T-helper 2 cell treated with Interferon-gamma antibody and Interleukin-4, amounts not matched to agents 100 ng/mL and 5 ng/mL, for 36 hours (primary cell): ENCODE results near the gene KLB. TPM values are rescaled to one million over a fixed set of nuclear protein-coding genes. Genes with fewer than 3 reads are reported as not detected.
"Not testable (repeated sequence)": the region's sequence is repeated elsewhere in the genome, so short reads cannot be mapped to it uniquely, and the experiment has no call there.

Experiments
- intact Hi-C: fragments of 100-400 bp; cut with micrococcal nuclease; formaldehyde crosslinking; loops from one replicate; pipeline ENCODE4 v1.15.1; 2023
- total RNA-seq: library from RNA; stranded (reverse); gene quantifications from 2 replicates; pipeline ENCODE4 v1.2.3, GENCODE V29; 2022

KLB gene
- not detected in 2 replicates for total RNA-seq

DNA sequence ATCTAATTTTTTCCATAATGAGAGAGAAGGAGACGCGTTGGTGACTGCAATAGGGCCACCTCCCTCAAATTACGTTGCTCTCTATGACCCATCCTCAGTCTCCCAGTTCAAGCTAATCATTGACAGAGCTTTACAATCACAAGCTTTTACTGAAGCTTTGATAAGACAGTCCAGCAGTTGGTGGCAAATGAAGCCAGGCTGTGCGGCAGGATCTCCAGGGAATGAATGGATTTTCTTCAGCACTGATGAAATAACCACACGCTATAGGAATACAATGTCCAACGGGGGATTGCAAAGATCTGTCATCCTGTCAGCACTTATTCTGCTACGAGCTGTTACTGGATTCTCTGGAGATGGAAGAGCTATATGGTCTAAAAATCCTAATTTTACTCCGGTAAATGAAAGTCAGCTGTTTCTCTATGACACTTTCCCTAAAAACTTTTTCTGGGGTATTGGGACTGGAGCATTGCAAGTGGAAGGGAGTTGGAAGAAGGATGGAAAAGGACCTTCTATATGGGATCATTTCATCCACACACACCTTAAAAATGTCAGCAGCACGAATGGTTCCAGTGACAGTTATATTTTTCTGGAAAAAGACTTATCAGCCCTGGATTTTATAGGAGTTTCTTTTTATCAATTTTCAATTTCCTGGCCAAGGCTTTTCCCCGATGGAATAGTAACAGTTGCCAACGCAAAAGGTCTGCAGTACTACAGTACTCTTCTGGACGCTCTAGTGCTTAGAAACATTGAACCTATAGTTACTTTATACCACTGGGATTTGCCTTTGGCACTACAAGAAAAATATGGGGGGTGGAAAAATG is at the start of gene KLB:
TSS of gene KLB (plus strand) at position 168 of the 821 bp plus-strand sequence. CDS start at position 188, 20 bp downstream.
- intact Hi-C loops, result no loop called here

DNA sequence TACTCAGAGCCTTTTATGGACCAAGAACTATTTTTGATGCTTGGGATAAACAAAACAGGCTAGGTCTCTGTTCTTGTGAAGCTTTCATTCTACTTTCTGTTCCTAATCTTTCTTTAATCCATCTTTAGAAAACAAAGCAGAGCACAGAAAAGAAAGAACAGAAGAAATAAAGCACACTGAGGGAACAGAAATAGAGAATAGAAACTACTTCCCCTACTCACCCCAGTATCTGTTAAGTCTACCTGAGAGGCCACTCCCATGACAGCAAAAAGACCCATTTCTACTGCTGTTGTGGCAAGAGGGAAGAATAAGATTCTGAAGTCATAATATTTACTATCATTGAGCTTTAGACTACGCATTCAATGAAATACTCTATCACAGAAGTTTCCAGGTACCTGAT is 49.7 kb upstream of the KLB start:
- intact Hi-C loops, result loop anchor here (10.0 kb wide), 2 partner anchors 698 to 848 kb away; partner anchors contain the start of gene N4BP2

DNA sequence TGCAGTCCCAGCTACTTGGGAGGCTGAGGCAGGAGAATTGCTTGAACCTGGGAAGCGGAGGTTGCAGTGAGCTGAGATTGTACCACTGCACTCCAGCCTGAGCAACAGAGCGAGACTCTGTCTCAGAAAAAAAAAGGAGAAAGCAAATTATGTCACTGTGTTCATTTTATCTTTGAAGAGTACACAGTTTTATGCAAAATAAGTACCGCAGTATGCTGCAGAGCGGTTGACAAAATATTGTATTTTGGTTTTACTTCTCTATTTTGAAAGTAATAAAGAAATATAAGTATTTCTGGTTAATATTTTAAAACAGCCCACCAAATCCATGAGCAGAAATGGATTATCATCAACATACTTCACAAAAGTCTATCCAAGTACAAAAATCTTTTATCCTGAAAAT is 46.1 kb upstream of the KLB start:
- intact Hi-C loops, result loop anchor here (10.0 kb wide), 2 partner anchors 614 to 944 kb away; partner anchors contain the start of gene PDS5A

DNA sequence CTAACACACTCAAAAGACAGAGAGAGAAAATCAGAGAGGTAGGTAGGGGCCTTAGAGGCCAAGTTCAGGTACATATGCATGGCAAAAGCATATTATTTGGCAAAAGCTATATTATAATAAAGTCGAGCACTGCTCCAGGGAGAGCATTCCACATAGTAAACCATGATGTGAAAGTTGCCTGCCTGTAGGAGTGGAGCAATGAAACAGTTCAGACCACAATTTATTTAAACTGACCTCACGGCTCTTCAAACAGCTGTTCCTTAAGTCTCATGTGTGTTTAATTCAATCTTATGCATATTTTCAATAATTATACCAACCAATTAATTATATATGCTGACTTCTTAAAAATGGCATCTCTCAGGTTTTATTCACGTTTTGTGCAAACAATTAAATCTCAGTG is 43.9 kb upstream of the KLB start:
- intact Hi-C loops, result loop anchor here (10.0 kb wide), 2 partner anchors 612 to 942 kb away; partner anchors contain the start of gene PDS5A

DNA sequence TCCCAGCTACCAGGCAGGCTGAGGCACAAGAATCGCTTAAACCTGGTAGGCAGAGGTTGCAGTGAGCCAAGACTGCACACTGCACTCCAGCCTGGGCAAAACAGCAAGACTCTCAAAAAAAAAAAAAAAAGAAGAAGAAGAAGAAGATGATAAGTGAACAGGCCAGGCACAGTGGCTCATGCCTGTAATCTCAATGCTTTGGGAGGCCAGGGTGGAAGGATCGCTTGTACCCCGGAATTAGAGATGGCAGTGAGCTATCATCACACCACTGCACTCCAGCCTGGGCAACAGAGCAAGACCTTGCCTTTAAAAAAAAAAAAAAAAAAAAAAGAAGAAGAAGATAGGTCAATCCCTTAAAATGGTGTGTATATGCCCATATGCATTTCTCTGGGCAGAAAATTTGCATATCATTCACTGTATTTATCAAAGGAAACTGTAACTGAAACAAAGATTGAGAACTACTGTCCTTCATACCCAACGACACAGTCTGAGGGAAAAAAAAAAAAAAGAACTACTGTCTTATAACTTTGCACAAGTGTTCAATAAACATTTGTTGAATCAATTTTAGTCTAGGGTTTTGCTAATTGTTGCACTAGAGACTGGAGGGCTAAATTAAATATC is 42.8 kb upstream of the KLB start:
- intact Hi-C loops, result loop anchor here (10.0 kb wide), 2 partner anchors 611 to 941 kb away; partner anchors contain the start of gene PDS5A

DNA sequence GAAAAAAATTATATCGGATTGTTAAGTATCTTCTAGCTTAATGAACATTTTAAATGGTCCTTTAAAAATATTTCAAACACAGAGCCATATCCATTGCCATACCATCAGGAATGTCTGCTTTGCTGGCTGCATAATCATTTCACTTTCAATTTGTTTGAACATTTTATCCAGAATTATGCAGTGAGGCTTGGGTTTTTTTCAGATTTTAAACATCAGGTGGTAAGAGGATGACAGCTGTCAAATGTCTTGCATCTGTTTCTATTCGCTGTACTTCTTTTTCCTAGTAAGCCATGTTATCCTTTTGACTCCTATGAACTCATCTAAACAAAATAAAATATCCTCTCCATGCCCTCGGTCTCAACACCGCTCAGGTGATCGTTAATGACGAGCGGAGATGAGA is 41.4 kb upstream of the KLB start:
- intact Hi-C loops, result loop anchor here (1.0 to 10.0 kb wide), 4 partner anchors 12 to 939 kb away; partner anchors contain the start of genes PDS5A and WDR19

DNA sequence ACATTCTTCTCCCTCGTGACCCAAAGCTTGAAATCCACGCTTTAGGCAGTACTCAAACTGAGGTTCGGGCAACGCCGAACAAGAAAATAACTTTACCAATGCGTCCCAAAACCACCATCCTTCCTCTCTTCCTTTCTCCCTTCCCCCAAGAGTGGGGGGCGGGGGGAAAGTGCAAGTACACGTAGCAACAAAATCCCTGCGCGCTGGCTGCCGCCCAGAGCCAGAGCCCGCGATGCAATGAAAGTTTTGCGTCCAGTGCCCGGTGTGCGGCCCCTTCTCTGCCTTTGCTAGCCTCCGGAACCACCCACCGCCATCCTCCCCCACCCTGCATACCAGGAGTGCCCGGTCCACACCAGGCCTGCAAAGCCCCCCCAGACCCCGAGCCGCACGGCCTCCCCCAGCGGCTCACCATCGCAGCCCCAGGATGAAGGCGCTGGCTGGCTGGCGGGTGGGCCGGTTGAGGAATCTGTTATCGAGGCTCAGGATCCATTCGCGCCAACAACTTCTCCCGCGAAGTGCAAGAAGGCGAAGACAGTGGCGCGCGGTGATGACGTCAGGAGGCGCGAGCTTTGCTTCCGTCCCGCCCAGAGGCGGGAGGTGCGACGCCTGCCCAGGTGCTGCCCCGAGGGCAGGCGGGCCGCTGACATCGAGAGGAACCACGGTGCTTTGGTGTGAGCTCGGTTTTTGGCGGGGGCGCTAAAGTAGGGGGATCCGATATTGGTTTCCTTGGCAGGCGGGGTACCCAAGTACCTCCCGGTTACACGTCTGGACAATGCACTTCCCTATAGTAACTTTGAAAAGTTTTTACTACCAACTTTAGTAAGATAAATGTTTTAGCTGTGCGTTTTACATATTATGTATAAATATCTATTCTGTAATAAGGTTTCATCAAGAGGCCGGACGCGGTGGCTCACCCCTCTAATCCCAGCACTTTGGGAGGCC is 40.6 kb upstream of the KLB start, which contains the start of gene RFC1:
TSS of gene RFC1 (minus strand) at position 533 of the 942 bp plus-strand sequence. CDS start at position 412, 121 bp downstream.
- intact Hi-C loops, result loop anchor here (1.0 to 10.0 kb wide), 5 partner anchors 13 to 939 kb away; partner anchors contain the start of genes PDS5A, RPL9 and WDR19

DNA sequence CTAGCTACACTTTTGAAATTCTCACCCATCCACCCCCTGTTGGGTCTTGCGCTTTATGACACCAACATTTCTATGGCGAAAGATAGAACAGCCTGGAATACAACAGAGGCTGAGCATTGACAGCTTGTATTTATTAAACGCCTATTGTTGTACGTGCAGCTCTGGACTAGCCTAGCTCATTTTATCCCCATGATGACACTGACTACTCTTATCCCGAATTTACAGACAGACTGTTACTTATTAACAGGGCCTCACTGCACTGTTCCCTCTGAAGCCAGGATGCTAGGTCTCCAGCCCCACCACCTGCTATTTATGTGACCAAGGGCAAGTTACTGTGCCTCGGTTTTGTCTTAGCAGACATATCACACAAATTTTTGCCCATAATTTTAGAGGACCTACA is 39.6 kb upstream of the KLB start:
- intact Hi-C loops, result loop anchor here (5.0 to 10.0 kb wide), 3 partner anchors 185 to 938 kb away; partner anchors contain the start of genes PDS5A and WDR19

DNA sequence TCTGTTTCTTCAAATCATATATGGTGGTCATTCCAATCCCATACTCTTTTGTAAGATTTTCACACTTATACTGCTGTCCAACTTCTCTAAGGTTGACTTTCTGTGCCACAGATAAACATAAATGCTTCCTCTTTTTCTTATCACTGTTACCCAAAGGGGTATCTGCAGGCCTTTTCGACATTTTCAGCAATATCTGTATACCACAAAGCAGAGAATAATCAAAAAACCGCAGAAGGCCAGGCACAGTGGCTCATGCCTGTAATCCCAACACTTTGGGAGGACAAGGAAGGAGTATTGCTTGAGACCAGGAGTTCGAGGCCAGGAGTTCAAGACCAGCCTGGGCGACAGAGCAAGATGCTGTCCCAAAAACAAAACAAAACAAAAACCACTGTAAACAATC is 37.4 kb upstream of the KLB start:
- intact Hi-C loops, result loop anchor here (5.0 to 10.0 kb wide), 3 partner anchors 187 to 936 kb away; partner anchors contain the start of genes PDS5A and WDR19

DNA sequence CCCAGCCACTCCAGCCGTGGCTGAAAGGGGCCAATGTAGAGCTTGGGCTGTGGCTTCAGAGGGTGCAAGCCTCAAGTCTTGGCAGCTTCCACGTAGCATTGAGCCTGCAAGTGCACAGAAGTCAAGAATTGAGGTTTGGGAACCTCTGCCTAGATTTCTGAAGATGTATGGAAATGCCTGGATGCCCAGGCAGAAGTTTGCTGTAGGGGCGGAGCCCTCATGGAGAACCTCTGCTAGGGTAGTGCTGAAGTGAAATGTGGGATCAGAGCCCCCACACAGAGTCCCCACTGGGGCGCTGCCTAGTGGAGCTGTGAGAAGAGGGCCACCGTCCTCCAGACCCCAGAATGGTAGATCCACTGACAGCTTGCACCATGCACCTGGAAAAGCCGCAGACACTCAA is 35.5 kb upstream of the KLB start:
- intact Hi-C loops, result not testable (repeated sequence)

DNA sequence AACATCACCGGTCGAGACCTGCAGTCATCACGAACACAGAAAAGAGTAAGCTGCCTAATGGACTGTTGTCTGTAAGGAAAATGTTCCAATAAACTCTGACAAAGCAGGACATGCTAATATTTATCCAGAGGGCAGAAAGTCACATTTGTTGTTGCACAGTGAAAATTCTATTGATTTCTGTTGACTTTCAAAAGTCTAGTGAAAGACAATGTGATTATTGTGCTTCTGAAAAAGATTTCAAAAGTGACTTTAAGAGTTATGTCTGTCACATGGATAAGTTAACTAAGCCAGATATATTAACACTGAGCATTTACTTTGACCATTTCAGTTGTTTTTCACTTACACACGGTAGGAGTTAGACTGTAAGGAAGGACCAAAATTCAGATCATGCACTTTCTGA is 31.3 kb upstream of the KLB start:
- intact Hi-C loops, result no loop called here

DNA sequence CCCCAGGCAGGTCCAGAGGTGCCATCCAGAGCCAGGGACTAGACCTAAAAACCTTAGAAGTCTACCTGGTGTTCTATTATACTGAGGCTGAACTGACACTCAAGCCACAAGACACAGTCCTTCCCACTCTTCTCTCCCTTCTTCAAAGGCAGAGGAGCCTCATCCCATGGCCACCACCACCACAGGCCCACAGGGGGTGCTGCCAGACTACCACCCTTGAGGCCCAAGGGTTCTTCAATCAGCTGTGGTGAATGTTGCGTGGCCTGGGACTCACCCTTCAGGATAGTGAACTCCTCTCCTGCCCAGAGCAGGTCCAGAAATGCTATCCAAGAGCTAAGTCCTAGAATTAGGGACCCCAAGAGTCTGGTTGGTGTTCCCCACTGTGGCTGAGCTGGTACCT is 23.0 kb upstream of the KLB start:
- intact Hi-C loops, result no loop called here

DNA sequence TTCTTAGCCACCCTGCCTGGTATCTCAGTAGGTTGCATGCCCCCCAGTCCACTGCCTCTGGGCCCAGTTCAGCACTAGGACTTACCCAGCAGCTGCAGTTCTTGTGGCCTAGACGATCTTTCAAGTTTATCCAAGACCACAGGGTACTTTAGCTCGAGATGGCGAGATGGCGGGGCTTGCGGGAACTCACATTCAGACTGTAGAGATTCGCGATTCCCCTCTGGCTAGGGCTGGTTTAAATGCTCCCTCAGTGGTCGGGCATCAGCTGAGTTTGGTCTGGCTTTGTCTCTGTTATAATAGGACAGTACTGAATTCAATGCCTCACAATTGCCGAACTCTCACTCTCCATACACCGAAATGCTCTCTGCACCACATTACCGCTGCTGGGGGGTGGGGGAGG is 22.2 kb upstream of the KLB start:
- intact Hi-C loops, result no loop called here

DNA sequence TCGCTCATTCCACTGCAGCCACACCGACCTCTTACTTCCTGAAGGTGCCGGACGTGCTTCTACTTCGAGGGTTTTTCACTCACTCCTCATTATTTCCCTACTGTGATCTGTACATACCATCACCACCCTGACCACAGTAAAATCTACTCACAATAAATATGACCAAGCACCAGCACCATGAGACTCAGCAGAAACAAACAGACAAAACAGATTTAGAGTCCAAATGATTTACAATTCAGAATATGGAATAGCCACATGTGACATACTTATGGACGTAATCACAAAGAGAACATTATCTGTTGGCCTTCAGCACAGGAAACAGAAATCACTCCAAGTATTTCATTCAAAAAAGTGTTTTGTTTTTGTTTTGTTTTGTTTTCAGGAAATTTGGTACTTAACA is 16.1 kb upstream of the KLB start:
- intact Hi-C loops, result no loop called here

DNA sequence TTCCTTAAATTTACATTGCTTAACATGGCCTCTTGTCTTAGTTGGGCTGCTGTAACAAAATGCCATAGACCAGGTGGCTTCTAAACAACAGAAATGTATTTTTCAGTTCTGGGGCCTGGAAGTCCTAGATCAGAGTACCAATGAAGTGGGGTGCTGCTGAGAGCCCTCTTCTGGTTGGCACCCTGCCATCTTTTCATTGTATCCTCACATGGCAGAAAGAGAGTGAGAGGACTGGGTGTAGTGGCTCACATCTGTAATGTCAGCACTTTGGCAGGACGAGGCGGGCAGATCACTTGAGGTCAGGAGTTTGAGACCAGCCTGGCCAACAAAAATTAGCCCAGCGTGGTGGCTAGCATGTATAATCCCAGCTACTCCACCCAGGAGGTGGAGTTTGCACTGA is 12.0 kb upstream of the KLB start:
- intact Hi-C loops, result no loop called here

DNA sequence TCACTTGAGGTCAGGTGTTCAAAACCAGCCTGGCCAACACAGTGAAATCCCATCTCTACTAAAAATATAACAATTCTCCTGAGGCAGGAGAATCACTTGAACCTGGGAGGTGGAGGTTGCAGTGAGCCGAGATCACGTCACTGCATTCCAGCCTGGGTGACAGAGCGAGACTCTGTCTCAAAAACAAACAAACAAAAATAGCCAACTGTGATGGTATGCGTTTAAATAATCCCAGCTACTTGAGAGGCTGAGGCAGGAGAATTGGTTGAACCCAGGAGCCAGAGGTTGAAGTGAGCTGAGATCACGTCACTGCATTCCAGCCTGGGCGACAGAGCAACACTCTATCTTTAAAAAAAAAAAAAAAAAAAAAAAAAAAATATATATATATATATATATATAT is 5.1 kb upstream of the KLB start:
- intact Hi-C loops, result not testable (repeated sequence)

DNA sequence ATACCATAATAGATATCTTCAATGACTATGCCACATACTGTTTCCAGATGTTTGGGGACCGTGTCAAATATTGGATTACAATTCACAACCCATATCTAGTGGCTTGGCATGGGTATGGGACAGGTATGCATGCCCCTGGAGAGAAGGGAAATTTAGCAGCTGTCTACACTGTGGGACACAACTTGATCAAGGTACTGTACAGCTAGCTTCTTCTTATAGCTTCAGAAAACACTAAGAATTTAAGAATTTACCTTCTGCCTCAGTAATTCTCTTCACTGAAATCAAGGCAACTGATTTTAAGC is 805 bp downstream of the KLB start:
- intact Hi-C loops, result no loop called here

DNA sequence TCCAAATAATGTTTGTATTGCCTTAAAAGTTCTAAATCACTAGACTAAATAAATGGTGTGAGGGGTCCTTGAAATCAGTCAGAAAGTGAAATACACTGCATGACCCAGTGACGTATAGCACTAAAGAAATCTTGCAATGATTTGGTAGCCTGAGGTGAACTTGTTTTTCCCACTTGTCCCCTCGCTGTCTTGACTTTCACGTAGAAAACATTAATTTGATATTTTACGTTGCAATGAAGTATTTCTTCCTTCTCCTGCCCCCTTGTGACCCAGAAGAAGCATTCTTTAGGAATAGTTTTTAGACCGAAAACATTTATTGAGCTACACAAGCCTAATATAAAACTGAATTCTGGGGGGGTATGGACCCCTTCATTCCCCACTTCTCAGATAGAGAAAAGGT is 3.7 kb downstream of the KLB start:
- intact Hi-C loops, result no loop called here

DNA sequence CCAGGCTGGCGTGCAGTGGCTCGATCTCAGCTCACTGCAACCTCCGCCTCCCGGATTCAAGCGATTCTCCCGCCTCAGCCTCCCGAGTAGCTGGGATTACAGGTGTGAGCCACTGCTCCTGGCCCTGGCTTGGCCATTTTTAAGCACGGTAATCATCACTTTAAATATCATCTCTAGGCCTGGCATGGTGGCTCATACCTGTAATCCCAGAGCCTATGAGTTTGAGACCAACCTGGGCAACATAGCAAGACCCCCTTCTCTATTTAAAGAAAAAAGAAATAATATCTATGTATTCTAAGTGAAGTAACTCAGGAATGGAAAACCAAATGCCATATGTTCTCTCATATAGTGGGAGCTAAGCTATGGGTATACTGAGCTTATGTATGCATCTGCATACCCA is 4.8 kb downstream of the KLB start:
- intact Hi-C loops, result not testable (repeated sequence)

DNA sequence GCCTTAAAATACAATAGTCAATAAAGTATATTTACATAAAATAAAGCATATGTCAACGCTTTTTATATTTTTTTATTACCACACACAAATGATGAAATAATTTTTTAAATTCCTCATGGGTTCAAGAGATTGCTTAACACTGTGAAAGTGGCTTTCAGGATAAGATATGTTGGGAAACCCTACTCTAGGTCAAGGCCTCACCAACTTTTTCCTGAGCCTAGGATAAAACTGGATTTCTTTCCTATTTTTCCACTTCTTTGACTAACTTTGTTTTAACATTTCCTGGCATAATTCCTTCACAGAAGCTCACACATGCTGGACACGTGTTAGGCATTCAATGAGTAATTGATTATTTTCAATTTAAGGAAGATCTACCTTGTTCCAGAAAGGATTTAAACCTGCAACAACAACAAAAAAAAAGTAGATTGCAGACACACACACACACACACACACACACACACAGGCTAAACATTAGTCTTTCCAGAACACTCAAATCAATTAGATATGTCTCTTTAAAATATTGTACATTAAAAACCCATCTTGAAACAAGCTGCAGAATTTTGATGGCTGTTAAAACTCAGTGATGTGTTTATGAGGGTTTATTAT is 9.1 kb downstream of the KLB start:
- intact Hi-C loops, result no loop called here

DNA sequence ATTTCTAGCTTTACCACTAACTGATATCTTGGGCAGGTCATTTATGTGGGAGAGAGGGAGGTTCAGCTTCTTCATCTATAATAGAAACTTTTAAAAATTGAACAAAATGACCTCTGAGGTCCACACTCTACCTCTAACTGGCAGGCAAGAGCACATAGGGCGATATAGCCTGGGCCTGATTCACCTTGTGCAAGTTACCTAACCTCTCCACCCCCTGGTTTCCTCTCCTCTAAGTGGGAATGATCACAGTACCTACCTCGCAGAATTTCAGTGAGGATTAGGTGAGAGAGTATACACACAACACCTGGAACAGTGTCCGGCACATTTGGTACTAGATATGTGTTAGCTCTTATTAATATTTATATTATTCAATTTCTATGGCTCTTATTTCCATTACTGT is 15.5 kb downstream of the KLB start:
- intact Hi-C loops, result no loop called here
